ENCODE data around the gene VAC14. TPM values are rescaled to one million over a fixed set of nuclear protein-coding genes. Genes with fewer than 3 reads are reported as not detected.

VAC14 gene
- total RNA-seq, 2 donors from 2014 or later: 22.1 to 26.5 TPM

GRCh38 chr16:70780546-70780945 lies 20.4 kb downstream of the VAC14 start:
- H3K36me3 ChIP-seq: peaks cover 76% of the 10 kb centered on the region
- DNase-seq (ENCODE audit: low spot score): no peak
- no peak overlapping the region for H3K4me3 ChIP-seq
- H3K27ac ChIP-seq: no peak overlapping the region
- TF ChIP-seq CTCF (IDR thresholded peaks at IDR 0.05): no peak
- no peaks in the 10 kb centered on the region for H3K27me3 ChIP-seq
- H3K4me1 ChIP-seq: no peaks in the 10 kb centered on the region
- no peaks in the 10 kb centered on the region for H3K9me3 ChIP-seq

- H3K27ac ChIP-seq: no peak overlapping the region
- peaks cover 67% of the 10 kb centered on the region for H3K36me3 ChIP-seq
Measured at GRCh38 chr16:70779361-70779760, 21.6 kb downstream of the VAC14 start.

GRCh38 chr16:70778901-70779309 lies 22.1 kb downstream of the VAC14 start:
- Histone ChIP-seq H3K27ac (no peak overlapping the region), H3K36me3 (peaks cover 62% of the 10 kb centered on the region), H3K9me3 (no peaks in the 10 kb centered on the region), H3K4me1 (no peaks in the 10 kb centered on the region), H3K4me3 (no peak overlapping the region), H3K27me3 (no peaks in the 10 kb centered on the region)
- TF ChIP-seq CTCF (IDR thresholded peaks at IDR 0.05): no peak
- DNase-seq (ENCODE audit: low spot score): peak; percentile 80

More at GRCh38 chr16:70779361-70779760, 21.6 kb downstream of the VAC14 start:
- no peak for TF ChIP-seq CTCF (IDR thresholded peaks at IDR 0.05)
- Histone ChIP-seq H3K27me3 (no peaks in the 10 kb centered on the region), H3K4me3 (no peak overlapping the region), H3K9me3 (no peaks in the 10 kb centered on the region), H3K4me1 (no peaks in the 10 kb centered on the region)
- no peak for DNase-seq (ENCODE audit: low spot score)

GRCh38 chr16:70777973-70778406 lies 23.0 kb downstream of the VAC14 start:
- Histone ChIP-seq H3K27ac (no peak overlapping the region), H3K9me3 (no peaks in the 10 kb centered on the region), H3K27me3 (no peaks in the 10 kb centered on the region), H3K36me3 (peaks cover 53% of the 10 kb centered on the region), H3K4me1 (no peaks in the 10 kb centered on the region), H3K4me3 (no peak overlapping the region)
- no peak for TF ChIP-seq CTCF (IDR thresholded peaks at IDR 0.05)
- DNase-seq (ENCODE audit: low spot score): no peak

- Histone ChIP-seq H3K9me3 (no peaks in the 10 kb centered on the region), H3K27ac (no peak overlapping the region), H3K4me1 (no peaks in the 10 kb centered on the region), H3K36me3 (peaks cover 48% of the 10 kb centered on the region), H3K4me3 (no peak overlapping the region), H3K27me3 (no peaks in the 10 kb centered on the region)
- DNase-seq (ENCODE audit: low spot score): no peak
- TF ChIP-seq CTCF (IDR thresholded peaks at IDR 0.05): no peak
Measured at GRCh38 chr16:70777496-70777895, 23.5 kb downstream of the VAC14 start.

- Histone ChIP-seq H3K9me3 (no peaks in the 10 kb centered on the region), H3K4me3 (no peak overlapping the region), H3K36me3 (peaks cover 27% of the 10 kb centered on the region), H3K4me1 (no peaks in the 10 kb centered on the region), H3K27ac (no peak overlapping the region), H3K27me3 (no peaks in the 10 kb centered on the region)
- no peak for DNase-seq (ENCODE audit: low spot score)
- no peak for TF ChIP-seq CTCF (IDR thresholded peaks at IDR 0.05)
Measured at GRCh38 chr16:70775399-70775798, 25.6 kb downstream of the VAC14 start.

All from right atrium auricular region (tissue), 2 donors.